GM23338 (cell line): ENCODE measurements around the gene AGO4.

Experiments
- CREB1 ChIP-seq: fragments of 250-450 bp; sonication (Bioruptor Pico); IDR thresholded peaks from 2 replicates; pipeline ENCODE4 v1.5.0; 2020; ENCODE audit warnings: low read depth, mild to moderate bottlenecking, moderate library complexity
- CTCF ChIP-seq, 2 experiments: fragments of 200-600 bp in 1 of 2; sonication (generic) in 1 of 2; conservative IDR thresholded peaks; 2 replicates each; pipeline versions ENCODE4 v1.5.1 to v1.6.1; 2016 to 2017; ENCODE audit warnings: antibody characterized with exemption in 2 of 2, low read depth in 2 of 2, mild to moderate bottlenecking in 2 of 2, moderate library complexity in 1 of 2
- EZH2 ChIP-seq: fragments of 200-600 bp; sonication (generic); IDR thresholded peaks from one replicate; pipeline ENCODE4 v1.8.0; 2017; ENCODE audit warnings: antibody characterized with exemption, mild to moderate bottlenecking, low read depth; ENCODE audit not compliant: unreplicated experiment
- EZH2phosphoT487 ChIP-seq: fragments of 200-600 bp; sonication (generic); IDR thresholded peaks from one replicate; pipeline ENCODE4 v1.8.1; 2018; ENCODE audit warnings: antibody characterized with exemption; ENCODE audit not compliant: unreplicated experiment
- JUNB ChIP-seq: IDR thresholded peaks from one replicate; pipeline ENCODE4 v1.6.1; 2016; ENCODE audit warnings: antibody characterized with exemption; ENCODE audit not compliant: unreplicated experiment
- NANOG ChIP-seq: IDR thresholded peaks from 2 replicates; pipeline ENCODE4 v1.6.1; 2016; ENCODE audit warnings: antibody characterized with exemption, borderline replicate concordance
- POLR2AphosphoS5 ChIP-seq: IDR thresholded peaks from 2 replicates; pipeline ENCODE4 v1.6.1; 2016; ENCODE audit warnings: antibody characterized with exemption, low read depth
- REST ChIP-seq: IDR thresholded peaks from one replicate; pipeline ENCODE4 v1.6.1; 2018; ENCODE audit warnings: antibody characterized with exemption; ENCODE audit not compliant: unreplicated experiment
- STAT1 ChIP-seq: IDR thresholded peaks from one replicate; pipeline ENCODE4 v1.6.1; 2016; ENCODE audit warnings: antibody characterized with exemption; ENCODE audit not compliant: unreplicated experiment
- ZNF114 ChIP-seq: fragments of 250-450 bp; sonication (Bioruptor Pico); IDR thresholded peaks from 2 replicates; pipeline ENCODE4 v1.5.0; 2020; ENCODE audit warnings: mild to moderate bottlenecking, moderate library complexity

GRCh38 chr1:35863881-35864625 is 56.2 kb downstream of the AGO4 start:
- TF ChIP-seq CTCF (conservative IDR thresholded peaks at IDR 0.05; ENCODE audit: low read depth in 2 of 2): no peak
- no peak for TF ChIP-seq REST
- TF ChIP-seq POLR2AphosphoS5: no peak
- no peak for TF ChIP-seq NANOG
- TF ChIP-seq STAT1: no peak
- no peak for TF ChIP-seq EZH2phosphoT487
- TF ChIP-seq EZH2: no peak
- no peak for TF ChIP-seq ZNF114
- TF ChIP-seq CREB1 (CRISPR knock-in tag): no peak
- no peak for TF ChIP-seq JUNB
